Keratinocyte (primary cell): ENCODE data around the gene AHCY. TPM values are rescaled to one million over a fixed set of nuclear protein-coding genes. Genes with fewer than 3 reads are reported as not detected.
"Not testable (repeated sequence)": the region's sequence is repeated elsewhere in the genome, so short reads cannot be mapped to it uniquely, and the experiment has no call there.

Source experiments
- DNase-seq: peaks from one replicate; pipeline ENCODE4 v3.0.0-alpha.2; 2011; ENCODE audit warnings: low read depth, missing footprints, low spot score
- FAIRE-seq: peaks from 2 replicates; lab custom pipeline; 2011; peaks lifted over from hg19 to GRCh38; lab: Jason Lieb, UNC
- H2AFZ ChIP-seq: 2 replicates; pipeline ENCODE4 v1.6.0; 2012; ENCODE audit warnings: low read length, control low read depth, inconsistent platforms; ENCODE audit not compliant: control insufficient read depth
- H3K27ac ChIP-seq: 2 replicates; pipeline ENCODE4 v1.5.1; 2011; ENCODE audit warnings: low read length; ENCODE audit not compliant: control insufficient read depth, insufficient read depth
- H3K27me3 ChIP-seq: 3 replicates; pipeline ENCODE4 v1.6.0; 2011; ENCODE audit warnings: low read length; ENCODE audit not compliant: control insufficient read depth, insufficient read depth; ENCODE audit errors: extremely low read depth
- H3K36me3 ChIP-seq, 2 experiments: 2 replicates in 1 of 2; 3 replicates in 1 of 2; pipeline ENCODE4 v1.5.1; 2011; ENCODE audit warnings: low read length in 2 of 2, mild to moderate bottlenecking in 1 of 2; ENCODE audit not compliant: control insufficient read depth in 2 of 2, insufficient read depth in 2 of 2; ENCODE audit errors: extremely low read depth in 1 of 2
- H3K4me1 ChIP-seq: 3 replicates; pipeline ENCODE4 v1.5.1; 2011; ENCODE audit warnings: low read length; ENCODE audit not compliant: control insufficient read depth, insufficient read depth; ENCODE audit errors: extremely low read depth
- H3K4me2 ChIP-seq: 3 replicates; pipeline ENCODE4 v1.6.0; 2011; ENCODE audit warnings: low read depth, low read length; ENCODE audit not compliant: control insufficient read depth, insufficient read depth; ENCODE audit errors: extremely low read depth
- H3K4me3 ChIP-seq, 3 experiments: fragments of 200-600 bp in 1 of 3; sonication (generic) in 1 of 3; 2 replicates in 2 of 3; 3 replicates in 1 of 3; pipeline ENCODE4 v1.5.1; 2011 to 2016; ENCODE audit warnings: low read length in 3 of 3, mild to moderate bottlenecking in 3 of 3, control low read depth in 2 of 3, inconsistent platforms in 1 of 3, low read depth in 1 of 3, mixed read lengths in 1 of 3, mixed run types in 1 of 3, moderate library complexity in 1 of 3; ENCODE audit not compliant: control insufficient read depth in 2 of 3, insufficient read depth in 2 of 3; ENCODE audit errors: extremely low read depth in 1 of 3
- H3K79me2 ChIP-seq: 2 replicates; pipeline ENCODE4 v1.6.0; 2012; ENCODE audit warnings: low read length; ENCODE audit not compliant: control insufficient read depth, insufficient read depth
- H3K9ac ChIP-seq: 3 replicates; pipeline ENCODE4 v1.6.0; 2011; ENCODE audit warnings: low read length; ENCODE audit not compliant: control insufficient read depth, insufficient read depth; ENCODE audit errors: extremely low read depth
- H3K9me1 ChIP-seq: 3 replicates; pipeline ENCODE4 v1.6.0; 2011; ENCODE audit warnings: low read length; ENCODE audit not compliant: control insufficient read depth, insufficient read depth; ENCODE audit errors: extremely low read depth
- H3K9me3 ChIP-seq: 2 replicates; pipeline ENCODE4 v1.5.1; 2012; ENCODE audit warnings: low read depth, low read length; ENCODE audit not compliant: control insufficient read depth
- H4K20me1 ChIP-seq: 3 replicates; pipeline ENCODE4 v1.6.0; 2011; ENCODE audit warnings: low read length; ENCODE audit not compliant: control insufficient read depth, insufficient read depth; ENCODE audit errors: extremely low read depth
- EZH2 ChIP-seq: IDR thresholded peaks from one replicate; pipeline ENCODE4 v1.6.1; 2012; ENCODE audit warnings: inconsistent platforms, mild to moderate bottlenecking, low read length, moderate library complexity
- dilution Hi-C: fragments of 300-500 bp; cut with MboI; formaldehyde crosslinking; loops from one replicate; pipeline ENCODE4 v1.7.0; 2020; ENCODE audit warnings: low sequenced_read_pairs; ENCODE audit not compliant: extremely low pct_ligation_motif_present
- polyA plus RNA-seq, 5 experiments: library from polyadenylated mRNA; depleted of rRNA in 3 of 5; stranded (reverse) in 3 of 5; stranded (forward) in 1 of 5; unstranded in 1 of 5; fragments of >200 nt; gene quantifications; 1 replicate in 1 of 5; 2 replicates in 3 of 5; 3 replicates in 1 of 5; pipeline versions ENCODE4 v1.2.1 to v1.2.3, GENCODE V29; 2011 to 2012; ENCODE audit warnings: missing spikeins in 2 of 5, low read depth in 1 of 5, low replicate concordance in 1 of 5
- TF ChIP-seq, protein P1 (sequence below), 3 experiments: IDR thresholded peaks in 1 of 3; conservative IDR thresholded peaks in 1 of 3; optimal IDR thresholded peaks in 1 of 3; 2 replicates in 2 of 3; 3 replicates in 1 of 3; pipeline versions ENCODE3 to v1.5.1; 2011; ENCODE audit warnings: low read length in 3 of 3, mild to moderate bottlenecking in 3 of 3, moderate library complexity in 2 of 3, control low read depth in 1 of 3, inconsistent platforms in 1 of 3; ENCODE audit not compliant: insufficient read depth in 2 of 3; ENCODE audit errors: extremely low read depth in 1 of 3

The AHCY gene
- polyA plus RNA-seq, 1 donor (not counting 4 experiments of a cell fraction or from before 2014, with no cell fraction given), result 320 TPM

DNA sequence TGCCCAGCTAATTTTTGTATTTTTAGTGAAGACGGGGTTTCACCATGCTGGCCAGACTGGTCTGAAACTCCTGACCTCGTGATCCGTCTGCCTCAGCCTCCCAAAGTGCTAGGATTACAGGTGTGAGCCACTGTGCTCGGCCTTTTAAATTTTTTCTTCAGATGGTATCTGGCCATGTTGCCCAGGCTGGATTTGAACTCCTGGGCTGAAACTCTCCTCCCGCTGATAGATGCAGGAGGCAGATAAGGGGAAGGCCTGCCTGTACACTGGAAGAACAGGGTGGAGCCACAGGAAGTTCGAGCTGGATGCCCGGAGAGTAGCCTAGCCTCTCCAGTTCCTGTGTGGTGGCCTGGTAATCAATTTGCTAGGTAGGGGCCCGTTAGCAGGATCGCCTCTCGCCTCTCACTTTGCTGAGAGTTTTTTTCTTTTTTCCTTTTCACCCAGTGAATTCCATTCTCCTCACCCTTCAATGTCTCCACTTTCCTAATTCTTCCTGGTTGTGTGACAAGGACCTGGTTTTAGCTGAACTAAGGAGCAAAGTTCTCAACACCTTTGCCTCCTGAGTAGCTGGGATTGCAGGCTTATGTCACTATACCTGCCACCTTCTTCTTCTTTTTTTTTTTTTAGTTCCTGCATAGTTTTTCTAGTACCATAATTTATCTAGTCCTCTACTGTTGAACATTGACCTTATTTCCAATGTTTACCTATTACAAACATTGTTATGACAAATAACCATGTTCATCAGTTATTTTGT, 40.5 kb upstream of the AHCY start:
- Histone ChIP-seq H4K20me1 (no peaks in the 10 kb centered on the region), H3K9me3 (no peaks in the 10 kb centered on the region), H3K9me1 (no peaks in the 10 kb centered on the region), H2AFZ (peak overlapping the region; percentile 40), H3K4me1 (peaks cover 9% of the 10 kb centered on the region), H3K9ac (no peak overlapping the region), H3K36me3 (no peaks in the 10 kb centered on the region), H3K27me3 (no peaks in the 10 kb centered on the region), H3K4me2 (no peak overlapping the region), H3K79me2 (no peaks in the 10 kb centered on the region), H3K27ac (no peak overlapping the region), H3K4me3 (no peak overlapping the region)
- FAIRE-seq, result no peak
- TF ChIP-seq, protein P1, sequence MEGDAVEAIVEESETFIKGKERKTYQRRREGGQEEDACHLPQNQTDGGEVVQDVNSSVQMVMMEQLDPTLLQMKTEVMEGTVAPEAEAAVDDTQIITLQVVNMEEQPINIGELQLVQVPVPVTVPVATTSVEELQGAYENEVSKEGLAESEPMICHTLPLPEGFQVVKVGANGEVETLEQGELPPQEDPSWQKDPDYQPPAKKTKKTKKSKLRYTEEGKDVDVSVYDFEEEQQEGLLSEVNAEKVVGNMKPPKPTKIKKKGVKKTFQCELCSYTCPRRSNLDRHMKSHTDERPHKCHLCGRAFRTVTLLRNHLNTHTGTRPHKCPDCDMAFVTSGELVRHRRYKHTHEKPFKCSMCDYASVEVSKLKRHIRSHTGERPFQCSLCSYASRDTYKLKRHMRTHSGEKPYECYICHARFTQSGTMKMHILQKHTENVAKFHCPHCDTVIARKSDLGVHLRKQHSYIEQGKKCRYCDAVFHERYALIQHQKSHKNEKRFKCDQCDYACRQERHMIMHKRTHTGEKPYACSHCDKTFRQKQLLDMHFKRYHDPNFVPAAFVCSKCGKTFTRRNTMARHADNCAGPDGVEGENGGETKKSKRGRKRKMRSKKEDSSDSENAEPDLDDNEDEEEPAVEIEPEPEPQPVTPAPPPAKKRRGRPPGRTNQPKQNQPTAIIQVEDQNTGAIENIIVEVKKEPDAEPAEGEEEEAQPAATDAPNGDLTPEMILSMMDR (optimal IDR thresholded peaks at IDR 0.05 in 1 of 3, IDR thresholded peaks at IDR 0.05 in 1 of 3, conservative IDR thresholded peaks at IDR 0.05 in 1 of 3; ENCODE audit: extremely low read depth in 1 of 3, insufficient read depth in 2 of 3, low read length in 3 of 3), result no peak
- no peak for TF ChIP-seq EZH2
- dilution Hi-C loops, result no loop called here
- no peak for DNase-seq

DNA sequence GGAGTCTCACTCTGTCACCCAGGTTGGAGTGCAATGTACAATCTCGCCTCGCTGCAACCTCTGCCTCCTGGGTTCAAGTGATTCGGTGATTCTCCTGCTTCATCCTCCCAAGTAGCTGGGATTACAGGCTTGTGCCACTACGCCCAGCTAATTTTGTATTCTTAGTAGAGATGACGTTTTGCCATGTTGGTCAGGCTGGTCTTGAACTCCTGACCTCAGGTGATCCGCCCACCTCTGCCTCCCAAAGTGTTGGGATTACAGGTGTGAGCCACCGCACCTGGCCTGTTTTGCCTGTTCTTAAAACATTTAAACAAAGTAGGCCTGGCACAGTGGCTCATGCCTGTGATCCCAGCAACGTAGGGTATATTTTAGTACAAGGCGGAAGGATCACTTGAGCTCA, 38.0 kb upstream of the AHCY start:
- H3K4me3 ChIP-seq, dilution Hi-C loops, H3K9me1 ChIP-seq, DNase-seq, H3K9me3 ChIP-seq, H3K27me3 ChIP-seq, H3K4me2 ChIP-seq, H4K20me1 ChIP-seq, FAIRE-seq, H3K36me3 ChIP-seq, H3K79me2 ChIP-seq, H3K9ac ChIP-seq, H3K27ac ChIP-seq: not testable (repeated sequence)
- Histone ChIP-seq H2AFZ (peak overlapping the region; percentile 54), H3K4me1 (peaks cover 24% of the 10 kb centered on the region)

DNA sequence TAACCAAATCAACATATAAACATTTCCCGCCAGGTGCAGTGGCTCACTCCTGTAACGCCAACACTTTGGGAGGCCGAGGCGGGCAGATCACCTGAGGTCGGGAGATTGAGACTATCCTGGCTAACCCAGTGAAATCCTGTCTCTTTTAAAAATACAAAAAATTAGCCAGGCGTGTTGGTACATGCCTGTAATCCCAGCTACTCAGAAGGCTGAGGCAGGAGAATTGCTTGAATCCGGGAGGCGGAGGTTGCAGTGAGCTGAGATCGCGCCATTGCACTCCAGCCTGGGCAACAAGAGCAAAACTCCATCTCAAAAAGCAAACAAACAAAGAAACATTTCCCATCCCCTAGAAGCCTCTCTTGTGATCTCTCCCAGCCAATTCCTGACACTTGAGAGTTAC, 37.6 kb upstream of the AHCY start:
- H3K27ac ChIP-seq, DNase-seq, H3K9ac ChIP-seq, H3K4me3 ChIP-seq, H3K27me3 ChIP-seq, H3K9me1 ChIP-seq, H3K9me3 ChIP-seq, FAIRE-seq, H3K79me2 ChIP-seq, dilution Hi-C loops, H3K36me3 ChIP-seq, H4K20me1 ChIP-seq: not testable (repeated sequence)
- peak overlapping the region; percentile 9 for H3K4me2 ChIP-seq
- peaks cover 29% of the 10 kb centered on the region for H3K4me1 ChIP-seq
- H2AFZ ChIP-seq, result peak overlapping the region; percentile 54
